Skeletal muscle satellite cell (primary cell): Measurements from ENCODE around the gene OTOG.

Experiments used
- H3K27me3 ChIP-seq: 2 replicates; pipeline ENCODE4 v1.7.0; 2013; ENCODE audit warnings: low read length; ENCODE audit not compliant: control insufficient read depth, insufficient read depth
- H3K36me3 ChIP-seq: 2 replicates; pipeline ENCODE4 v1.7.0; 2013; ENCODE audit warnings: mild to moderate bottlenecking, control low read depth, low read length; ENCODE audit not compliant: insufficient read depth
- H3K4me1 ChIP-seq: 2 replicates; pipeline ENCODE4 v1.7.0; 2013; ENCODE audit warnings: low read length; ENCODE audit not compliant: control insufficient read depth, insufficient read depth
- H3K4me2 ChIP-seq: 2 replicates; pipeline ENCODE4 v1.7.0; 2013; ENCODE audit warnings: mild to moderate bottlenecking, low read length
- H3K4me3 ChIP-seq: 2 replicates; pipeline ENCODE4 v1.7.0; 2013; ENCODE audit warnings: low read length
- H3K9ac ChIP-seq: 2 replicates; pipeline ENCODE4 v1.7.0; 2013; ENCODE audit warnings: mild to moderate bottlenecking, low read depth, low read length, moderate library complexity
- H3K9me3 ChIP-seq: replicated peaks from 2 replicates; pipeline ENCODE4 v1.7.0; 2013; ENCODE audit warnings: mild to moderate bottlenecking, control low read depth, low read length

Gene OTOG

DNA sequence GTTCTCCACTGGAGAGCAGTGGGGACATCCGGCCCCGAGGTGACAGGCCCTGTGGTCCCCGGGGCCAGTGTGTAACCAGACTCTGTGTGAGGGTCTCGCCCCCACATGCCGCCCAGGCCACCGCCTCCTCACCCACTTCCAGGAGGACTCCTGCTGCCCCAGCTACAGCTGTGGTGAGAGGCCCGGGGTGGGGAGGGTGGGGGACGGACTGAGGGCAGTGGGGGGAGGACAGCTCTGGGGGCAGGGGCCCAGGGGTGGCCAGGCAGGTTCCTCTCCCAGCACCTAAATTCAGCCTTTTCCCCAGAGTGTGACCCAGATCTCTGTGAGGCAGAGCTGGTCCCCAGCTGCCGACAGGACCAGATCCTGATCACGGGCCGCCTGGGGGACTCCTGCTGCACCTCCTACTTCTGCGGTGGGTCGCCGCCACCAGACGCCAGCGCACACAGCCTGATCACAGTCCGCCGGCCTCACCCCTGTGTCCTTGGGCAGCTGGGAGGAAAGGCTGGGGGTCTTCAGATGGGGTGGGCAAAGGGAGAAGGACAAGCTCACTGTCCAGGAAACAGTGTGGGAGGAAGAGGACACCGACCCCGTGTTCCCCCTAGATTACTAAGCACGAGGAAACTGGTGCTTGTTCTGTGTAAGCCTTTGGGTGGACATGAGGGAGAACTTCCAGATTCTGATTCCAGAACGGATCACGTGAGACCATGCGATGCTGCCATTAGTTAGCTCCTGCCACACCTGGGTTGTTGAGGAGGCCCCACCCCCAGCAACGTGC, 87.9 kb downstream of the OTOG start:
- H3K9me3 ChIP-seq: no peaks in the 10 kb centered on the region

DNA sequence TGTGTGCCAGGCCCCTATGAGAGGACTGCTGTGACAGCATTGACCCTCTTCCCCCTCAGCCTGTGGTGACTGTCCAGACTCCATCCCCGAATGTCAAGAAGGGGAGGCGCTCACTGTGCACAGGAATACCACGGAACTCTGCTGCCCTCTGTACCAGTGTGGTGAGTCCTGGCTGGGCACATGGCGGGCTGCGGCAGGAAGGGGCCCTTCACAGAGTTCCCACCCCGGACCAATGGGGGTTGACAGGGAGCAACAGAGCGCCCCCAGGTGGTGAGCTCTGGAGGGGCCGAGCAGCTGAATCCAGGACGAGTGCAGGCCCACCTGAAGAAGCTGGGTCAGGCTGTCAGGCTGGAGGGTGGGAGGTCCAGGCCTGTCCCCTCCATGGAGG, 88.5 kb downstream of the OTOG start:
- Histone ChIP-seq H3K4me2 (no peak overlapping the region), H3K27me3 (peaks cover 7% of the 10 kb centered on the region), H3K36me3 (no peaks in the 10 kb centered on the region), H3K9me3 (no peaks in the 10 kb centered on the region), H3K4me1 (no peaks in the 10 kb centered on the region), H3K9ac (no peak overlapping the region), H3K4me3 (no peak overlapping the region)

More for the DNA sequence above, 87.9 kb downstream of the OTOG start:
- no peaks in the 10 kb centered on the region for H3K4me1 ChIP-seq
- peaks cover 5% of the 10 kb centered on the region for H3K27me3 ChIP-seq
- no peak overlapping the region for H3K4me3 ChIP-seq
- no peak overlapping the region for H3K4me2 ChIP-seq
- no peaks in the 10 kb centered on the region for H3K36me3 ChIP-seq
- H3K9ac ChIP-seq: no peak overlapping the region

DNA sequence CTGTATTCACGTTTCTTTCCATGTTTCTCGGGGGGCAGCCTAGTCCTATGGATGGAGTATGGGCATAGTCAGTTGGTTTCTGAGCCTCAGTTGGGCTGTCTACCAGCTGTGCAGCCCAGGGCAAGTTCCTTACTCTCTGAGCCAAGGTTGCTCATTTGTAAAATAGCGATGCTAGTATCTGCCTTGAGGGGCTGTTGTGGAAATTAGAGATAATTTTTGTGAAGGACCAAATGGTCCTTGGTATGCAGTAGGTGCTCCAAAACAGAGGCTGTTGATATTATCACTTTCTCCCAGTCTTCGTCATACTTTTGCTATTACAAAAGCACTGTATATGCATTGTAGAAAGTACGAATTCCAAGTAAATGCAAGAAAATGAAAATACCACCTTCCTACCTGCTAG, 89.7 kb downstream of the OTOG start:
- Histone ChIP-seq H3K9me3 (no peaks in the 10 kb centered on the region), H3K4me2 (no peak overlapping the region), H3K27me3 (peaks cover 4% of the 10 kb centered on the region), H3K4me1 (no peaks in the 10 kb centered on the region), H3K9ac (no peak overlapping the region), H3K36me3 (no peaks in the 10 kb centered on the region), H3K4me3 (no peak overlapping the region)

DNA sequence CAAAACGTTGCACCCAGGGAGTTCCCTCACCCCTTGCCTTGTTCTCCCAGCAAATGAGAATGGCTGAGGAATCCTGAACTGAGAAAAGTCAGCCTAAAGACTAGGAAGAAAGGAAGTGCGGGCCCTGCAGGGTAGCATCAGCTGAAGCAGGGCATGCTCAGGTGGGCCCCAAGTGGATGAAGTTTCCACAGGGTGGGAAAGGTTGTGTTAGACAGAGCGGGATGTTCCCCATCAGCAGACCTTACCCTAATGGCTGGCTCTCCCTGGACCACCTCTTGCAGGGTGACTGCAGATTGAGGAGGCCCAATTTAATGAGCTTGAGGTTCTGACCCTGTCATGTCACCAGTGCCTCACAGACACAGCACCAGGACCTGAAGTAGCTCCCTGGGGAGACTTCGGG, 90.8 kb downstream of the OTOG start:
- Histone ChIP-seq H3K9me3 (no peaks in the 10 kb centered on the region), H3K4me3 (no peak overlapping the region), H3K4me1 (no peaks in the 10 kb centered on the region), H3K27me3 (peaks cover 4% of the 10 kb centered on the region), H3K9ac (no peak overlapping the region), H3K4me2 (no peak overlapping the region), H3K36me3 (no peaks in the 10 kb centered on the region)

DNA sequence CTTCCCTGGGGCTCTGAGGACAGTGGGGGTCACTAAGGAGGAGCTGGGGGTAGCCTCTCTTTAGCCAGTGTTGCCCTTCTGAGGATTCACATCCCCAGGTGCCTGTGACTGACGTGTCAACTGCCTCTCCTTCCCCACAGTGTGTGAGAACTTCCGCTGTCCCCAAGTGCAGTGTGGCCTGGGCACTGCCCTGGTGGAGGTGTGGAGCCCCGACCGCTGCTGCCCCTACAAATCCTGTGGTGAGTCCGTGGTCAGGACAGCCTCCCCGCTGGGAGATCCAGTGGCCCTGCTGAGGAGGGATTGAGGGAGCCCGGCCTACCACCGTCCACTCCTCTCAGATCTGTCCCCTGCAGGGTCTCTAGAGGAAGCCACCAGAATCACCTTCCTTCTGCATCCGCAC, 91.3 kb downstream of the OTOG start:
- no peak overlapping the region for H3K4me3 ChIP-seq
- no peaks in the 10 kb centered on the region for H3K4me1 ChIP-seq
- H3K9ac ChIP-seq: no peak overlapping the region
- H3K9me3 ChIP-seq: no peaks in the 10 kb centered on the region
- peaks cover 4% of the 10 kb centered on the region for H3K27me3 ChIP-seq
- H3K4me2 ChIP-seq: no peak overlapping the region
- H3K36me3 ChIP-seq: no peaks in the 10 kb centered on the region

DNA sequence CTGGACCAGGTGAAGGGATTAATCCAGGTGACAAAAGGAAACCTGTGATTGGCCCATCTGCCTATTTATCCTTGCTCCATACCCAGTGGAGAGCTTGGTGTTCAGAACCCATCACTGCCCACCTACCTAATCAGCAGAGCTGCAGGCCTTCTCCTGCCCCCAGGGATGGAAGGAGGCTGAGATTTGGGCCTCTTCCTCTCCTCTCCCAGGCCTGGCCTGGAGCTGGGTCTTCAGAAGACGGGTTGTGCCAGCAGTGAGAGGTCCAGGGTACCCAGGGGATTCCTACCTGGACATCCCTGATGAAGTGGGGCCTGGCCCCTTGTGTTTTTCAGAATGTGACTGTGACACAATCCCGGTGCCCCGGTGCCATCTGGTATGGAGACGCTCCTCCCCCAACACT, 92.0 kb downstream of the OTOG start:
- H3K9ac ChIP-seq: no peak overlapping the region
- no peak overlapping the region for H3K4me2 ChIP-seq
- no peaks in the 10 kb centered on the region for H3K36me3 ChIP-seq
- H3K9me3 ChIP-seq: no peaks in the 10 kb centered on the region
- H3K27me3 ChIP-seq: peaks cover 4% of the 10 kb centered on the region
- no peak overlapping the region for H3K4me3 ChIP-seq
- H3K4me1 ChIP-seq: no peaks in the 10 kb centered on the region

DNA sequence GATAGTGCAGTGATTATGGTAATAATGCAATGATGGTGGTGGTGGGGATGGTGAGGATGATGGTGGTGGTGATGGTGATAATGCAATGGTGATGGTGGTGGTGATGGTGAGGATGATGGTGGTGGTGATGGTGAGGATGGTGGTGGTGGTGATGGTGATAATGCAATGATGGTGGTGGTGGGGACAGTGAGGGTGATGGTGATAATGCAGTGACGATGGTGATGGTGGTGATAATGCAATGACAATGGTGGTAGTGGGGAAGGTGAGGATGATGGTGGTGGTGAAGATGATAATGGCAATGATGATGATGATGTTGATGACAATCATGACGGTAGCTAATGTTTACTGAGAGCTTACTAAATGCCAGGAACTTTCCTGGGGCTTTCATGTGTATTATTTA, 92.7 kb downstream of the OTOG start:
- Histone ChIP-seq H3K4me3 (no peak overlapping the region), H3K27me3 (peaks cover 4% of the 10 kb centered on the region)

DNA sequence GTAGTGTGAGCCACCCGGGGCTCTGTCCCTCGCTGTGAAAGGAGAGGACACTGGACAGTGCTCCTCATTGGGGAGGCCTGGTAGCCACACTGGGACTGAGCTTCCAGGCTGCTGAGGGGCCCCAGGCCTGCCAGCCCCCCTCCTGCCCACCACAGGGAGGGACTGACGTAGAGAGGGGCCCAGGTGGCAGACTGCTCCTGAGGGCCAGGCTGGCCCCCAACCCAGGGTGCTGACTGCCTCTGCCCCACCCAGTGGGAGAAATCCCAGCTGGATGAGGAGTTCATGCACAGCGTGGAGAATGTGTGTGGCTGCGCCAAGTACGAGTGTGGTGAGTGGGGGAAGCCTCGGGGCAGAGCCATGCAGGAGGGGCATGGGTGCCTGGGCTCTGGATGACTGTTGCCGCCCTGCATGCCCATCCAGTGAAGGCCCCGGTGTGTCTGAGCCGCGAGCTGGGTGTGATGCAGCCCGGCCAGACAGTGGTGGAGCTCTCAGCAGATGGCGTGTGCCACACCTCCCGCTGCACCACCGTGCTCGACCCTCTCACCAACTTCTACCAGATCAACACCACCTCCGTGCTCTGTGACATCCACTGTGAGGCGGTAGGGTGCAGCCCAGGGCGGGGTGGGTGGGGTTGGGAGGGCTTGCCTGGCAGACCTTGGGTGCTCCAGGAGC, 93.6 kb downstream of the OTOG start:
- H3K9ac ChIP-seq: no peak overlapping the region
- no peaks in the 10 kb centered on the region for H3K9me3 ChIP-seq
- no peaks in the 10 kb centered on the region for H3K36me3 ChIP-seq
- H3K4me2 ChIP-seq: no peak overlapping the region
- peaks cover 4% of the 10 kb centered on the region for H3K27me3 ChIP-seq
- no peak overlapping the region for H3K4me3 ChIP-seq
- H3K4me1 ChIP-seq: no peaks in the 10 kb centered on the region

More for the DNA sequence above, 92.7 kb downstream of the OTOG start:
- no peak overlapping the region for H3K4me2 ChIP-seq
- no peaks in the 10 kb centered on the region for H3K36me3 ChIP-seq
- no peaks in the 10 kb centered on the region for H3K9me3 ChIP-seq
- H3K9ac ChIP-seq: no peak overlapping the region
- H3K4me1 ChIP-seq: no peaks in the 10 kb centered on the region

DNA sequence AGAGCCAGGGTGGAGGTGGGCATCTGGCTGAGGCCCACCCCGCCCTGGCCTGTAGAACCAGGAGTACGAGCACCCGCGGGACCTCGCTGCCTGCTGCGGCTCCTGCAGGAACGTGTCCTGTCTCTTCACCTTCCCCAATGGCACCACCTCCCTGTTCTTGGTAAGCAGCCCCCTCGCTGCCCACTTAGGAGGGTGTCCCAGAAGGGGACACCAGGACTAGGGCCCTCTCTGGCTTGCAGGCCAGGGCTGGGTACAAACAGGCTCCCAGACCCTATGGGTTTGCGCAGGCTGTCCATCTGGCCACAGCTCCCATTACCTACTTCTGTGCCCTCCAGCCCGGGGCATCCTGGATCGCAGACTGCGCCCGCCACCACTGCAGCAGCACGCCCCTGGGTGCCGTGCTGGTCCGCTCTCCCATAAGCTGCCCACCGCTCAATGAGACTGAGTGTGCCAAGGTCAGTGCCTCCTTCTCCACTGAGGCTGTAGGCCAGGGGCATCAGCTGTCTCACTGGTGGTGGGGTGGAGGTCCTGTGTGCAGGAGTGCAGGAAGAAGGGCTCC, 94.8 kb downstream of the OTOG start:
- H3K9me3 ChIP-seq: no peaks in the 10 kb centered on the region
- peaks cover 4% of the 10 kb centered on the region for H3K27me3 ChIP-seq

DNA sequence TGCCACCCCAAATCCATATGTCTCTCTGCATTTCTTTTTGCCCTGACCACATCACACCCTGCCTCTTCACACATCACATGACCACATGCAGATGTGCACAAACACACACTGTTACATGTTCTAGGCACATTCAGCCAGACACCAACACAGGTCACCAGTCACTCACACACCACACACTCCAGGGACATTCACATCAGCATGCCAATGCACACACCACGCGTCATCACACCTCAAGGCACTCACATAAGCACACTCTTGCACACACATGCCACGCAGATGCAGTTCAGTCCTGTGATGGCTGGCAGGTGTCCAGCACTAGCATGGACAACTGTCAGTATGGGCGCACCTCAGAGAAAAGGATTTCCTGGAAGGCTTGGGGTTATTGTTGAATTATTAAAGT, 95.3 kb downstream of the OTOG start:
- no peak overlapping the region for H3K9ac ChIP-seq
- no peaks in the 10 kb centered on the region for H3K36me3 ChIP-seq
- no peak overlapping the region for H3K4me3 ChIP-seq
- H3K27me3 ChIP-seq: peaks cover 4% of the 10 kb centered on the region
- H3K4me2 ChIP-seq: no peak overlapping the region
- H3K9me3 ChIP-seq: no peaks in the 10 kb centered on the region
- H3K4me1 ChIP-seq: no peaks in the 10 kb centered on the region

More for the DNA sequence above, 94.8 kb downstream of the OTOG start:
- Histone ChIP-seq H3K4me1 (no peaks in the 10 kb centered on the region), H3K36me3 (no peaks in the 10 kb centered on the region), H3K9ac (no peak overlapping the region), H3K4me2 (no peak overlapping the region), H3K4me3 (no peak overlapping the region)

DNA sequence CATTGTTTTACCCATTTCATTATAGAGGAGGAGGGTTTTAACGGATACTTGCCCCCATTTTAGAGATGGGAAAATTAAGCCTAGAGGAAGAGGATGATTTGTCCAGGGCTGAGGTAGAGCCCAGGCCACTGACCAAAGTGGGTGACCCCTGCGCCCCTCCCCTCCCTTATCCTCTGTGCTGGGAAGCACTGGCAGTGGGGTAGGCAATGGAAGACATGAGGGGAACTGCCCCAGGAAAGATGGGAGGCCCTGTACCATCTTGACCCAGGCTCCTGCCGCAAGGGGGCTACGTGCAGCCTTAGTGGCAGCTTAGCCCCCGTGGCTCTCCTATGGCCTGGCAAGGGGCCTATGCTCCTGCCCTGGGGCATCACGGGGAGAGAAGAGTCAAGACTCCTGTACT, 95.9 kb downstream of the OTOG start:
- Histone ChIP-seq H3K4me2 (no peak overlapping the region), H3K4me1 (no peaks in the 10 kb centered on the region)

More for the DNA sequence above, 95.9 kb downstream of the OTOG start:
- H3K9me3 ChIP-seq: no peaks in the 10 kb centered on the region
- H3K36me3 ChIP-seq: no peaks in the 10 kb centered on the region
- no peak overlapping the region for H3K4me3 ChIP-seq
- H3K9ac ChIP-seq: no peak overlapping the region
- peaks cover 4% of the 10 kb centered on the region for H3K27me3 ChIP-seq
